SKM-1 treated with dmso at 0.1 percent for 144 hours (cell line): Measurements from ENCODE around the gene NDST1.

Source experiments
- DNase-seq: peaks from one replicate; lab custom pipeline; 2025; ENCODE audit not compliant: unreplicated experiment; lab: John Stamatoyannopoulos, UW

NDST1 gene

GRCh38 chr5:150585781-150586341 is 77.9 kb downstream of the NDST1 start:
- DNase-seq: no peak

- DNase-seq: no peak
Observed at GRCh38 chr5:150587016-150587415, 79.1 kb downstream of the NDST1 start.

DNA sequence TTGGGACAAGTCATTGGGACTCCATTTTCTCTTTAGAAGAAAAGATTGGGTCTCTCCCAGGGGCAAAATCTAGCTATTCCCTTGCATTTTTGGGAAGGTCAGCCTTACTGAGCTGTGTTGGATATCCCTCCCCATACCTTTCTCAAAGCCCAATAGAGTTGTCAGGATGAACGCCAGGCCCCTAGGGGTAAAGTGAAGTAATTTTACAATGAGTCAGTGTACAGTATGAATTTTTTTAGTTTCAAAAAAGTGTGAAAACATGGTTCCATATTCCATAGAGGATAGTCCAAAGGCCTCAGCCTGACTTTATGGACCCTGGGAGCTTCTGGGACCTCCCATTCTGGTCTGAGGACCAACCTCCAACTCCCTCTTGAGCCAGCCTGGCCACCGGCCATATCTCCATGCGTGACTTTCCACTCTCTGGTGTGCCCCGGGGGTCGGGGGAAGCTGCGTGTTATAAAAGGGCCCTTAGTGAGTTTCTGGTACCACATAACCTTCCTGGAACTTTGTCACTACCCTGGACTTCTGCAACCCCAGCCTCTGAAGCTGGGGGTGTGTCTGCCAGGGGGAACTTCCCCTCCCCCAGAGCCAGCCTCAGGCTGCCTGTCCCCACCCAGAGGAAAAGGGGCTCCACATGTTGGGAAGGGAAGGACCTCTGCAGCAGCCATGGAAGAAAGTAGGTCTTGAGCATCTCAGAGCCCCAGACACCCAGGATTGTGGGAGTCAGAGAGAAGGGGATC is 80.1 kb downstream of the NDST1 start:
- no peak for DNase-seq

- no peak for DNase-seq
Observed at GRCh38 chr5:150588596-150588890, 80.6 kb downstream of the NDST1 start.

GRCh38 chr5:150589862-150590601 is 82.1 kb downstream of the NDST1 start:
- no peak for DNase-seq

DNA sequence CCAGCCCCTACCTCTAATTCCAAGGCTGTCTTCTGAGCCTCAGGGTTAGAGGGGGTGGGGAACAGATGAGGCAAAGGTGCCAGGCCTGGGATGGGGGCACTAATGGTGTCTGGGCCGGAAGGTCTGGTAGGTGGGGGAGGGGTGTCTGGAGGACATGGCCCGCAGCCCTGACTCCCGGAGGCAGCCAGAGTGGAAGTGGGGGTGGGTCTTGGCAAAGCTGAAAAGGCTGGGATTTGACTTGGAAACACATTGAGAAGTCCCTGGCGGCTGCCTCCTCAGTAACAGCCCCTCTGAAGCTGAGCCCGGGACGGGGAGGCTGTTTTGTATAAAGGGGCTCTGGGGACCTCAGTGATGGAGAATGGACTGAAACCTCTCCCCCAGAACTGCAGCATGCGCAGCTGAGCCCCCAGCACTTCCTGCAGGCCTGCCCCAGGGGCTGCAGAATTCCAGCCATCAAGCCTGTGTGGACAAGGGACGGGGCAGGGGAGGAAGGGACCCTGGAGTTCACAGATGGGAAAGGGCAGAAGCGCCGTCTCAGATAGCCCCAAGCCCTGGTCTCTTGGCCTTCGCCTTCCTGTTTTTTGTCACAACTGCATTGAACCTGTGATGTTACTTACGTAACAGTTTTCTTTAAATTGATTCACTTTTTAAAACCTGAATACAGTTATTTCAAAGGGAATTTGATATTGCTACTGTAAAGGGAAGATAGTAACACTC is 83.2 kb downstream of the NDST1 start:
- DNase-seq: no peak

- no peak for DNase-seq
Observed at GRCh38 chr5:150593593-150593992, 85.7 kb downstream of the NDST1 start.

- no peak for DNase-seq
Observed at GRCh38 chr5:150593996-150594395, 86.1 kb downstream of the NDST1 start.

DNA sequence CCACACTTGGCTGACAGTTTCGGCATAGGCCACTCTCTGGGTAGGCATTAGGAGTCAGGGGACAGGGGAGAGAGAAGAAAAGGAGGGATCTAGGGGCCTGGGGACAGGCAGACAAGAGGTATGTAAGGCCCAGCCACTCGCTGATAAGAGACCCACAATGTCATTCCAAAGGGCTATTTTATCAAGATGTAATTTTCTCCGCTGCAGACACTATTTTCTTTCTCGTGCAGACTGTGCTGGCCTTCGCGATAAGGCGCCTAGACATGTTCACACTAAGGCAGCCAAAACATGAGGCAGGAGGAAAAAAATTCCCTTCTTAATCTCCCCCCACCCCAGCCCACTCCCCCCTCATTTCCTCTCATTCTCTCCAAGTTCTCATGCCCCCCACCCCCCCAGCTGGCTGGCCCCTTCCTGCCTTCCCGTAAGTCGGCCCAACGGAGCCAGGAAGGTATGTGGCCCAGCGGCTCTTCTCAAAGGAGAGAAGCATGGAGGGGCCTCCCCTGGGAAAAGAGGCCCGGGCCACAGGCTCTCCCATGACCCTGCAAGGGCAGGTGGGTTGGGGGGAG is 87.6 kb downstream of the NDST1 start:
- DNase-seq: no peak

DNA sequence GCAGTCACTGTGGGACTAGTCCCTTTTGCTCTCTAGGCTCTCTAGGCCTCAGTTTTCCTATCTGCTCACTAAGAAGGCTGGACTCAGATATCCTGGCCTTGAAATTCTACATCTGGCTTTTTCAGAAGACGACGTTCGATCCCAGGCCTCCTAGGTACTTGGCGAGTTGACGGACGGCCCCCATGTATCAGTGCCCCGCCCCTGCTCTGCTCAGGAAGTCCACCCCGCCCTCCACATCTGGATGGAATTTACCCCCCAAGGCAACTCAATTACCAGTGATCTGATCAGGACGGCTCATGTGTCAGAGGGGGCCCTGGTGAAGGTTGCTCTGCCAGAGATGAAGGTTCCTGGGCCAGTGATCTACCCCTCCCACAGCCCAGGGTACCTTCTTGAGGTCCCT is 88.4 kb downstream of the NDST1 start:
- DNase-seq: no peak

GRCh38 chr5:150596826-150597225 is 88.9 kb downstream of the NDST1 start:
- DNase-seq: no peak

DNA sequence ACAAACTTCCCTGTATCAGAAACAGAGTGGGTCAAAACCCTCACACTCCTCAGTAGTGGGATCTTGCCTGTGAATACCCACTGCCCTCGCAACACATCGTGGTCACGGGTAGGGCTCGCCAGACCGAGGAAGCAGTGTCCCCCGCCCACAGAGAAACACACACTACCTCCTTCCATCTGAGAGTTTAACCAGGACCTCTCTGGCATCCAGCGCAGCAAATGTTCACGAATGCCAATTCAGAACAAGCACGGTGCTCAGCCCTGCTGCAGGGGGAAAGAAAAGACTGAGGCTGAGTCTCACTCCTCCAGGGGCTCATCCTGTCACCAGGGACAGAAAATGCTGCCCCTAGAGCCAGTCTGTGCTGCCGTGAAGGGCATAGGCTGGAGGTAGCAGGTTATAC is 90.1 kb downstream of the NDST1 start:
- DNase-seq: no peak

DNA sequence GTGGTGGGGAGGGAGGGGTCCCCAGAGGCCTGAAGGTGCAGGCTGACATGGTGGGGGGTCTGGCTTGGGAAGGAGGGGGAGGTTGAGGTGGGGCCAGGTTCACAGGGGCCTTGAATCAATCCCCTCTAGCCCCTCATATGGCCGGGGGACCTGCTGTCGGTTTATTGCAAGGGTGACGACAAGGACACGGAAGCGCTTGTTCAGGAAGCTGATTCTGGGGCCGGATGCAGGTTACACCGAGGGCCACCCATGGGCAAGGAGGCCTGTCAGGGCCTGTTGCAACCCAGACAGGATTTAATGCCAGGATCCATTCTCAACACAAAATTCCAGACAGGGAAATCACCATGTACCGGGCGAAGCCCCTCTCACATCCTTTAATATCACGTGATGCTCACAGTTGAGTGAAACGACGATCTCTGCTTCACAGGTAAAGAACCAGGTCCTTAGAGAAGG is 90.9 kb downstream of the NDST1 start:
- DNase-seq: no peak

GRCh38 chr5:150599281-150599680 is 91.3 kb downstream of the NDST1 start:
- no peak for DNase-seq

GRCh38 chr5:150599917-150600511 is 92.1 kb downstream of the NDST1 start:
- no peak for DNase-seq

GRCh38 chr5:150600616-150601490 is 92.9 kb downstream of the NDST1 start:
- no peak for DNase-seq

DNA sequence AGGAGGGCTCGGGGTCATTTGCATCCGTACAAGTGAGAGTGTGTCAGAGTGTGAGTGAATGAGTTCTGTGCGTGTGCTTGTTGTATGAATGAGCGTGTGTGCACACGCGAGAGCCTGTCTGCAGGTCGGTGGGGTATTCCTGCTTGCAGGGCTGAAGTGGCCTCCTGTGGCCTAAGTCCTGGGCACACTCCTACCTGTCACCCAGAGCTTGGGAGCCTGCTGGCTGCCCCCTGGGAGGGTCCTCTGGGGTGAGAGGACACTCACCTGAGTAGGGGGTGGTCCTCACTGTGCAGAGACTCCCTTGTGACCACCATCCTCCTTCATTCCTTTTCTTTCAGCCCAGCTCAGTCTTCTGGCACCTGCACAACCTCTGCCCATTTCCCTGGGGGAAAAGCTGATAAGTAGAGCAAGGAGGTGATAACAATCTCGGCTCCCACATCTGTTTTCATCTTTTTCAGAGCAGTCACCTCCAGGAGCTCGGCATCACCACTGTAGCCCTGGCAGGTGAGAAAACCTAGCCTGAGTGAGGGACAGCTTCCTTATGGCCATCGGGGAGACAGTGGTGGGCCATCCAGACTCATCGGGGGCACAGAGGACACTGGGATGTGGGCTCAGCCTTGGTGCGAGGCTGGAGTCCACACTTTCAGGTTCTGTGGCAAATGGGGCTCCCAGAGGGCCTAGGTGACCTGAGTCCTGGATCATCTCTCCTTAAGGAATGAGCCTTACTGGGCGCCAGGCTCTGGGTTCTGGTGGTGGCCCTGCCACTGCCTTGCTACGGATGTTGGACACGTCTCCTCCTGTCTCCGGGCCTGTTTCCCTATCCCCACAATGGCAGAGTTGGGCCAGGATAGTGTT is 93.8 kb downstream of the NDST1 start:
- DNase-seq: no peak

DNA sequence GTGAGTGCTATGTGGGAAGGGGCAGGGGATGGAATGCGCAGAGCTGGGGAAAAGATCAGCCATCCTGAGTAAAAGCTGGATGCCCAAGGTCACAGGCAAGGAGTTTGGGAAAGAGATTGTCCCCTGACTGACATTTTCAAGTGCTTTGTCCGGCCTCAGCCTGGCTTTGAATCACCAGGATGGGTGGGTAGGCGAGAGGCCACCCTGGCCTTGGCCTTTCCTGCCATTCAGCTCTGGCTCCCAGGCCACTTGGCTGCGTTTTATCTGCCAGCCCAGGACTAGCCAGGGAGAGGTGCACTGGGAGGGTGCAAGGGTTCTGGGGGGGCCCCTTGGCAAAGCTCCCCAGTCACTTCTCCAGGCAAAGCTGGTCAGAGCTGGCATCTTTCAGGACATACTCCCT is 95.1 kb downstream of the NDST1 start:
- DNase-seq: no peak

DNA sequence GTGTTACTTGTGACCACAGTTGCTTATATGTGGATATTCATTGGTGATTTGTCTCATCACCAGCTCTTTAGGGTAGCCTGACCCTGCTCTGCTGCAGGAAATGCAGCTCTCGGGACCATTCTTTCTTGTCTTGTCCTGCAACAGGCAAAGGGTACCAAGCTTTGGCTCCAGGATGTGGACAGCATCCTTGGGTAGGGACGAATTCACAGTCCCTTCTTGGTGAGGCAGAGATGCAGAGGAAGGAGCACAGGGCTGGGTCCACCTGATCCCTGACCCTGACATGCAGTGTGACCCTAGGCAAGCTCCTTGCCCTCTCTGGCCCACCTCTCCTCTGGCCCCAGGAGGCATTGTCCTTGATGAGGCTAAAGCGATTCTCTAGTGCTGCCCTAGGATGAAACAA is 95.6 kb downstream of the NDST1 start:
- no peak for DNase-seq
